Measurements from ENCODE around the gene CMYA5. TPM values are rescaled to one million over a fixed set of nuclear protein-coding genes. Genes with fewer than 3 reads are reported as not detected.

Gene CMYA5
- total RNA-seq, 2 experiments from 2014 or later = 0.13 to 0.21 TPM

- H3K9me3 ChIP-seq (ENCODE audit: low read length) = no peaks in the 10 kb centered on the region
- H3K4me2 ChIP-seq (ENCODE audit: low read length) = no peak overlapping the region
- intact Hi-C loops (cut with micrococcal nuclease; ENCODE audit: unreplicated experiment) = no loop called here
- TF ChIP-seq CTCF (conservative IDR thresholded peaks at IDR 0.05; ENCODE audit: low read length) (no peak), EZH2phosphoT487 (IDR thresholded peaks at IDR 0.05; ENCODE audit: borderline replicate concordance, low read depth, low read length) (no peak)
- no peaks in the 10 kb centered on the region for H3K79me2 ChIP-seq (ENCODE audit: insufficient read depth, low read depth, low read length)
- no peaks in the 10 kb centered on the region for H3K4me1 ChIP-seq (ENCODE audit: insufficient read depth, low read length, poor library complexity, severe bottlenecking)
- no peaks in the 10 kb centered on the region for H4K20me1 ChIP-seq (ENCODE audit: insufficient read depth, low read length)
- POLR2A ChIA-PET = no interaction called here
- H3K9me2 ChIP-seq (ENCODE audit: insufficient read depth, low read length) = no peaks in the 10 kb centered on the region
- H3K4me3 ChIP-seq (ENCODE audit: low read depth, low read length, poor library complexity, severe bottlenecking) = no peak overlapping the region
- H2AFZ ChIP-seq (ENCODE audit: low read length) = no peak overlapping the region
- no peak for DNase-seq (ENCODE audit: low spot score)
- no peak overlapping the region for H3K27ac ChIP-seq (ENCODE audit: low read depth, low read length, poor library complexity, severe bottlenecking)
- H3K36me3 ChIP-seq (ENCODE audit: insufficient read depth, low read length) = no peaks in the 10 kb centered on the region
- BruUV-seq (replicated peaks) = no TSS peak
- CTCF ChIA-PET (ENCODE audit: unreplicated experiment) = no interaction called here
Observed at GRCh38 chr5:79697222-79698170, 7.9 kb downstream of the CMYA5 start.

- H3K4me1 ChIP-seq (ENCODE audit: insufficient read depth, low read length, poor library complexity, severe bottlenecking) = no peaks in the 10 kb centered on the region
- H3K9me2 ChIP-seq (ENCODE audit: insufficient read depth, low read length) = no peaks in the 10 kb centered on the region
- TF ChIP-seq CTCF (conservative IDR thresholded peaks at IDR 0.05; ENCODE audit: low read length) (no peak), EZH2phosphoT487 (IDR thresholded peaks at IDR 0.05; ENCODE audit: borderline replicate concordance, low read depth, low read length) (no peak)
- H3K9me3 ChIP-seq (ENCODE audit: low read length) = no peaks in the 10 kb centered on the region
- BruUV-seq (replicated peaks) = no TSS peak
- H3K27ac ChIP-seq (ENCODE audit: low read depth, low read length, poor library complexity, severe bottlenecking) = no peak overlapping the region
- no peak overlapping the region for H3K4me2 ChIP-seq (ENCODE audit: low read length)
- ChIA-PET POLR2A (no interaction called here), CTCF (ENCODE audit: unreplicated experiment) (no interaction called here)
- no peaks in the 10 kb centered on the region for H4K20me1 ChIP-seq (ENCODE audit: insufficient read depth, low read length)
- H3K4me3 ChIP-seq (ENCODE audit: low read depth, low read length, poor library complexity, severe bottlenecking) = no peak overlapping the region
- no peaks in the 10 kb centered on the region for H3K36me3 ChIP-seq (ENCODE audit: insufficient read depth, low read length)
- no peak overlapping the region for H2AFZ ChIP-seq (ENCODE audit: low read length)
- H3K79me2 ChIP-seq (ENCODE audit: insufficient read depth, low read depth, low read length) = no peaks in the 10 kb centered on the region
- no peak for DNase-seq (ENCODE audit: low spot score)
- intact Hi-C loops (cut with micrococcal nuclease; ENCODE audit: unreplicated experiment) = loop anchor here (5.0 kb wide), 1 partner anchor 157 kb away; no protein-coding TSS in a partner anchor
Observed at GRCh38 chr5:79699763-79700400, 10.2 kb downstream of the CMYA5 start.
